Lung (tissue), 12 donors: ENCODE measurements around the gene CCDC3. TPM values are rescaled to one million over a fixed set of nuclear protein-coding genes. Genes with fewer than 3 reads are reported as not detected.

Experiments used
- ATAC-seq: fragments of 200-7000 bp; cut with Tn5 transposase; one replicate; pipeline ENCODE4 v1.9.1; 2020; ENCODE audit warnings: moderate number of reproducible peaks; ENCODE audit not compliant: insufficient read depth, low FRiP score
- DNase-seq, 3 donors: peaks; one replicate each; pipeline ENCODE4 v3.0.0-alpha.2; 2013 to 2017
- H3K27ac ChIP-seq, 2 donors: one replicate each; pipeline ENCODE4 v1.5.1; 2013; ENCODE audit warnings: mild to moderate bottlenecking in 2 of 2, moderate library complexity in 2 of 2, control low read depth in 1 of 2, inconsistent platforms in 1 of 2, low read depth in 1 of 2, low read length in 1 of 2
- H3K27me3 ChIP-seq, 3 donors: one replicate each; pipeline ENCODE4 v1.5.1; 2013; ENCODE audit warnings: low read length in 2 of 3; ENCODE audit not compliant: control insufficient read depth in 3 of 3, insufficient read depth in 3 of 3
- H3K36me3 ChIP-seq, 4 donors: one replicate each; pipeline ENCODE4 v1.5.1; 2013; ENCODE audit warnings: low read length in 4 of 4, mild to moderate bottlenecking in 1 of 4, moderate library complexity in 1 of 4; ENCODE audit not compliant: control insufficient read depth in 4 of 4, insufficient read depth in 4 of 4
- H3K4me1 ChIP-seq, 5 donors: one replicate each; pipeline ENCODE4 v1.5.1; 2013; ENCODE audit warnings: low read length in 5 of 5, mild to moderate bottlenecking in 2 of 5, moderate library complexity in 1 of 5; ENCODE audit not compliant: control insufficient read depth in 5 of 5, insufficient read depth in 5 of 5
- H3K4me3 ChIP-seq: one replicate; pipeline ENCODE4 v1.5.1; 2013; ENCODE audit warnings: mild to moderate bottlenecking, control low read depth, moderate library complexity
- H3K9ac ChIP-seq, 2 donors: one replicate each; pipeline ENCODE4 v1.5.1; 2013; ENCODE audit warnings: low read length in 2 of 2, control low read depth in 1 of 2; ENCODE audit not compliant: insufficient read depth in 1 of 2
- H3K9me3 ChIP-seq, 4 donors: one replicate each; pipeline ENCODE4 v1.5.1; 2013; ENCODE audit warnings: low read length in 3 of 4, mild to moderate bottlenecking in 1 of 4, moderate library complexity in 1 of 4; ENCODE audit not compliant: control insufficient read depth in 4 of 4, insufficient read depth in 3 of 4
- CTCF ChIP-seq: IDR thresholded peaks from 2 replicates; pipeline ENCODE4 v1.5.1; 2012; ENCODE audit warnings: mild to moderate bottlenecking; ENCODE audit errors: control extremely low read depth, extremely low read depth
- WGBS, 2 donors: extraction: QIAGEN DNeasy Blood & Tissue Kit; methylation state at CpG; one replicate each; pipeline ENCODE4 v1.1.7; 2013; 5-methylcytosine and 5-hydroxymethylcytosine counted together
- polyA plus RNA-seq, 2 donors: library from polyadenylated mRNA; stranded (reverse); fragments of 200-250 nt; gene quantifications; one replicate each; pipeline ENCODE4 v1.2.1, GENCODE V29; 2013
- total RNA-seq, 2 donors: library from RNA; depleted of rRNA in 1 of 2; stranded (reverse); fragments of >200 nt in 1 of 2; gene quantifications; one replicate each; pipeline ENCODE4 v1.2.1, GENCODE V29; 2014 to 2021
- donor health status: control.
- donor health status: control.
- donor health status: Bipolar disorder and iron deficiency.
- donor health status: healthy.
- donor health status: DM: yes; HTN: yes; CAD: no.

CCDC3 gene
- total and polyA plus RNA-seq, 4 donors: 4.1 to 21.5 (median 11.0) TPM

GRCh38 chr10:12974078-12974477 lies 27.4 kb downstream of the CCDC3 start:
- TF ChIP-seq CTCF: no peak
- no peak for ATAC-seq
- H3K9me3 ChIP-seq: peaks cover 0 to 5% (median 0%) of the 10 kb centered on the region in 4 donors
- WGBS, 2 donors: 88 to 93% methylated on average over 9 of the region's 9 CpGs
- no peaks in the 10 kb centered on the region for H3K36me3 ChIP-seq
- peaks cover 0 to 2% (median 0%) of the 10 kb centered on the region in 5 donors for H3K4me1 ChIP-seq
- peak in 1 of 3 donors; percentile 6 for DNase-seq
- H3K4me3 ChIP-seq: no peak overlapping the region
- H3K27ac ChIP-seq: no peak overlapping the region
- no peak overlapping the region for H3K9ac ChIP-seq
- H3K27me3 ChIP-seq: peaks cover 0 to 7% (median 0%) of the 10 kb centered on the region in 3 donors

- Histone ChIP-seq H3K36me3 (no peaks in the 10 kb centered on the region), H3K27me3 (peaks cover 0 to 4% (median 0%) of the 10 kb centered on the region in 3 donors), H3K4me1 (peaks cover 0 to 2% (median 0%) of the 10 kb centered on the region in 5 donors), H3K27ac (no peak overlapping the region), H3K9ac (no peak overlapping the region), H3K4me3 (no peak overlapping the region), H3K9me3 (peaks cover 0 to 5% (median 0%) of the 10 kb centered on the region in 4 donors)
- TF ChIP-seq CTCF: no peak
- peak in 1 of 3 donors; percentile 4 for DNase-seq
- 81 to 93% methylated on average over 8 of the region's 8 CpGs for WGBS, 2 donors
- ATAC-seq: no peak
Measured at GRCh38 chr10:12973149-12973718, 28.3 kb downstream of the CCDC3 start.

- H3K9ac ChIP-seq: no peak overlapping the region
- H3K27ac ChIP-seq: no peak overlapping the region
- 60 to 64% methylated on average over 2 of the region's 2 CpGs for WGBS, 2 donors
- no peak overlapping the region for H3K4me3 ChIP-seq
- ATAC-seq (no peak), DNase-seq (no peak)
- no peak for TF ChIP-seq CTCF
- peaks cover 0 to 4% (median 0%) of the 10 kb centered on the region in 3 donors for H3K27me3 ChIP-seq
- H3K9me3 ChIP-seq: peaks cover 0 to 5% (median 1%) of the 10 kb centered on the region in 4 donors
- no peaks in the 10 kb centered on the region for H3K36me3 ChIP-seq
- H3K4me1 ChIP-seq: peaks cover 0 to 2% (median 0%) of the 10 kb centered on the region in 5 donors
Measured at GRCh38 chr10:12972146-12972545, 29.4 kb downstream of the CCDC3 start.
